DMS 273 treated with DMSO at 0.1 percent for 48 hours (cell line): ENCODE data around the gene SLFN14.
A peak's percentile ranks its signal among the peaks of the same experiment; 100 is the strongest.
"Not testable (repeated sequence)": the region's sequence is repeated elsewhere in the genome, so short reads cannot be mapped to it uniquely, and the experiment has no call there.

Experiments used
- DNase-seq: peaks from one replicate; lab custom pipeline; 2025; lab: John Stamatoyannopoulos, UW

SLFN14 gene

GRCh38 chr17:35560703-35561102 lies at the start of gene SLFN14:
Gene SLFN14 (minus strand): TSS chr17:35560819. CDS start chr17:35558062, 2,757 bp downstream.
- DNase-seq, result no peak

DNA sequence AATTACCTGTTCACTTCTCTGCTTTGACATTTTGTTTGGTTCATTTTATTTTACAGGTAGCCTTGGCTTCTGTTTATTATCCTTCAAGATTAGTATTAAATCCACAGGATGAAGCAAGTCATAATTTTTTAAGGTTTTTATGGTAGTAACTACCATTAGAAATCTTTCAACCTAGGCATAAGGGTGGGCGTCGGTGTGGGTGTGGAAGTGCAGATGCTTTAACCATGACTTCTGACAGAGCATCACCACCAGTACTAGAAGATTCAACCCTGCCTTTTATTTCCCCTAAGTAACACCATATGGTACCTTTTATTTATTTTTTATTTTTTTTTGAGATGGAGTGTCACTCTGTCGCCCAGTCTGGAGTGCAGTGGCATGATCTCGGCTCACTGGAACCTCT lies 49.2 kb upstream of the SLFN14 start:
- no peak for DNase-seq

DNA sequence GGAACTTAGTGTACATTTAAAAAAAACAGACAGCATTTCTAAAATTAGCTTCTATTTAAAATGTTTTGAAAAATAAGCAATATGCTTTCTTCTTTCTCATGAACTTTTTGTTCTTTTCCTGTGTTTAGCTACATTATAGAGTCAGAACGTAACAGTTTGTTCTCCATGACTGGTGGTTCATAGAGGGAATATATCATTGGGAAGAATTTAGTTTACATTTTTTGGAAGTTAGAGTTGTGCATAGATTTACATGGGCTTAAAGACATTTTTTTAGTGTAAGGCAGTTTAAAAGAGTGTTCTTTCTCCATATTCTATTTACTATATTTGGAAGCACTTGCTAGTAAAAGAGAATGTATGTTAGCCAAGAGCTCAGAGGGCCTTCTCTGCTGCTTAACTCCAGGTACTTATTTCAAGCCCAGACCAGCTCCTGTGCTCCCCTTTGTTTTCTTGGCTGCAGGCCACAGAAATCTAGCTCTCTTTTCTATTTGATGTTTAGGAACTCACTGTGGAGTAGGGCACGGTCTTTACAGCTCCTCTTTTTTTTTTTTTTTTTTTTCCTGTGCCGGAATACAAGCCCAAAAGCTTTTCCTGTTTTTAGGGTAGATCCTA lies 46.7 kb upstream of the SLFN14 start:
- no peak for DNase-seq

- DNase-seq, result no peak
Measured at GRCh38 chr17:35605678-35606077, 45.1 kb upstream of the SLFN14 start.

- no peak for DNase-seq
Measured at GRCh38 chr17:35603674-35604073, 43.1 kb upstream of the SLFN14 start.

DNA sequence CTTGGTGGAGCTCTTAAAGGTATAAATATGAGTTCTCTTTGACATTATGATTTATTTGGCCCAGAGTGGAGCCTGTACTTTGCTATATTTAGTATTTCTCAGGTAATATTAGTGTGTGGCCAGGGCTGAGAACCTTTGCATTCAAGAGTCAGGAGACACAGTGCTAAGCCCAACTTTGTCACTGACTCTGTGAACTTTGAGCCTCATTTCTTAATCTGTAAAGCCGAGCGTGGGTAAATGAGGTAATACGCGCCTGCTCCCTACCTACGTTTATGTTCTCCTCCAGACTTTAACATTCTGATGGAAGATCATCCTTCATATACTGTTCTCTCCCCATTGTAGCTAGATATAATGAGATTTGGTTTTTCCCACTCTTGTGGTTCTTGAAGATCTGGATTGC lies 37.0 kb upstream of the SLFN14 start:
- no peak for DNase-seq

DNA sequence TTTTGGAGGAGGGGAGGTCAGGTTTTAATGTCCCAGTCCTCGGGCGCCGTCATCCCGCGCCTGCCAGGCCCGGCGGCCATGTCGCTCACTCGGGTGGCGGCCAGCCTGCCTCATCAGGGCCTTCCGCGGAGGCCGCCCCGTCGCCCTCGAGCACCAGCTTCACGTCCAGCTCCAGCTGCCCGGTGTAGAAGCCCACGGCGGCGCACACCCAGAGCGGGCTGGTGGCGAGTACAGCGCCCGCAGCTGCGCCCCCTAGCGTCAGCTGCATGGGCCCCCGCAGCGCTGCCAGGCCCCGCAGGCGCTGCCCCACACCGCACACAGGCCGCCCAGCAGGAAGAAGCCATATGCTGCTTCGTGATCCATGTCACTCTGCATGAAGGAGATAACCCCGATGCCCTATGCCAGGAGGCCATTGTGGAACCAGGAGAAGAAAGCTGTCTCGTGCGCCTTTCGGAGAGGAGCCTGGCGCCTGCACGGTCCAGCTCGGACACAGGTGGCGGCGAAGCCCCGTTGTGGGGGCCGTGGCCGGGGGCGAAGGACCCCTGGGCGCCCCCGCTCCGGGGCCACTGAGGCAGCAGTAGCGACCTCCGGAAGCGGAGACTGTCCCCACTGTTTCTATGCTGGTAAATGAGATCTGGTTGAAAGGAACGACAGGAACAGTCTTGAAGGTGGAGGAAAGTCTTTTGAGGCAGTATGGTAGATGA lies 36.1 kb upstream of the SLFN14 start:
- no peak for DNase-seq

GRCh38 chr17:35596072-35596471 lies 35.5 kb upstream of the SLFN14 start:
- no peak for DNase-seq

GRCh38 chr17:35588196-35588920 lies 27.7 kb upstream of the SLFN14 start:
- no peak for DNase-seq

DNA sequence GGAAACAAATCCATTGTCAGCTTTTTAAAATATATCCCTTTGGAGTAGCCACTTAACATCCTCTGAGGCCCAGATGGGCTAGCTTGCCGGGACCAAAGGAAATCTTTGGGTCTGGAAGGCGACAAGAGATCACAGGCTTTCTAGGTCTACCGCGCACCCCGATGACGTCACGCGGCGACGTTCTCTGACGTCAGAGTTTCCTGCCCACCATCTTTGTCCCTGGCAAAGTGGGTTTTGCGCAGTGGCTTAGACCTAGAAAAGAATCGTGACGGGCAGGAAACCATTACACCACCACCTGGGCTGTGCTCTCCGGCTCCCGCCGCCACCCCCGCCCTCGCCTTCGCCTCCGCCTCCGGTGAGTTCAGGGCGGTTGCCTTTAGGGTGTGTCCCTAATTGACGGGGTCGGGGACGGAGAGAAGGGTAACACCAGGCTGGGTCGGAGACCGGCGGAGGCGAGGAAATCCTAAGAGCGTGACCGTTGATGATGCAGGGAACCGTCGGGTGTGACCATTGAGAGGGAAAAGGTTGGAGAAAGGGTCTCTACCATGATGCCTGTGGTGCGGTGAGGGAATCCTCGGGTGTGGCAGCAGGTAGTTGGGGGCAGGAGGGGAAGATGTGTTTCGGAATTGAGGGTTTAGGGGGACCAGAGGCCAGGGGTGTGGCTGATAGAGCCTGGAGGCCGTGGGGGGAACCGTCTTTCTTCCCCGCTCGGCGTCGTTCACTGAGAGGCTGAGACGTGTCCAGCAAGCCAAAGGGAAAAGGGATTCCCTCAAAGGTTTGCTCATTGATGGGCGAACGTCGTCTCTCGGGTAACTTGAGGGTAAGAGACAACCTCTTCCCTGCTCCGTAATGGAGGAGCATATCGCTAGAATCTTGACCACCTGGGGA lies 26.7 kb upstream of the SLFN14 start, which contains the start of gene AP2B1:
Gene AP2B1, plus strand, starts transcription at position 249 of the 888 bp plus-strand sequence. CDS start 6,709 bp downstream, outside the sequence.
- DNase-seq, result peak; percentile 81

GRCh38 chr17:35586569-35587073 lies 26.0 kb upstream of the SLFN14 start:
- no peak for DNase-seq

- no peak for DNase-seq
Measured at GRCh38 chr17:35584061-35584460, 23.4 kb upstream of the SLFN14 start.

GRCh38 chr17:35578929-35579432 lies 18.4 kb upstream of the SLFN14 start:
- DNase-seq, result no peak

- peak; percentile 84 for DNase-seq
Measured at GRCh38 chr17:35578197-35578928, 17.7 kb upstream of the SLFN14 start, which contains the start of gene PEX12. Gene PEX12 (minus strand): TSS chr17:35578571. CDS start chr17:35578021, 550 bp downstream.

DNA sequence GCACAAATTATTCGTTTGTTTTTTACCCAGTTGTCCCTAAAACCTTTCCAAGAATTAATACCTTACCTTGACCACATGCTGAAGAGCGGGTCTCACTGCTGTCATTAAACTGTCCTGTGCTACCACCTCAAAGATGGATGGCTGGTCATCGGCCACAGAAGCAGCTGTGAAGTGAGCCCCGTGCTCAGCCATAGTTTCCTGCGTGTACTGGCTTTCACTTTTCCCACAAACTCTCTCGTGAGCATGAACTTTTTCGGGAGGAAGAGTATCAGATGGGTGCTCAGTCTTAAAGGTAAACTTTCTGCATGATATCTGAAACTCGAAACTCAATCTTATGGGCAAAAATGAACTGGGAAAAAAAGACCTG lies 17.2 kb upstream of the SLFN14 start:
- no peak for DNase-seq

- no peak for DNase-seq
Measured at GRCh38 chr17:35575759-35576158, 15.1 kb upstream of the SLFN14 start.

DNA sequence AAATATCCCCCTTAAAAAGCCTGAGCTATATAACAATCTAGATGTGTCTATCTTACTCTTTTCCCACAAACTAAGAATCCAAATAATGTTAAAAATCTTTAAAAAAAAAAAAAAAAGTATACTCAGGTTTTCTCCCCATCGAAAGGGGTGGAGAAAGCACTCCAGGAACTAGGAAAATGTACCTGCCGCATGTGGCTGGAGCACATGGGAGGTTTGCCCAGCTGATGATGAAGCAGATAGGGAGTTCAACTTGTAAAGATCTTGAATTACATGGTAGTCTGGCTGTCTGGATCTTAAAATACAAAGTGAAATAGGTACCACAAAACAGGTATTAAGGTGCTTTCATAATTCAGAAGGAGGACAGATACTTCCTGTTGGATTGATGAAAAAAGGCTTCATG lies 8.8 kb upstream of the SLFN14 start:
- DNase-seq, result no peak

DNA sequence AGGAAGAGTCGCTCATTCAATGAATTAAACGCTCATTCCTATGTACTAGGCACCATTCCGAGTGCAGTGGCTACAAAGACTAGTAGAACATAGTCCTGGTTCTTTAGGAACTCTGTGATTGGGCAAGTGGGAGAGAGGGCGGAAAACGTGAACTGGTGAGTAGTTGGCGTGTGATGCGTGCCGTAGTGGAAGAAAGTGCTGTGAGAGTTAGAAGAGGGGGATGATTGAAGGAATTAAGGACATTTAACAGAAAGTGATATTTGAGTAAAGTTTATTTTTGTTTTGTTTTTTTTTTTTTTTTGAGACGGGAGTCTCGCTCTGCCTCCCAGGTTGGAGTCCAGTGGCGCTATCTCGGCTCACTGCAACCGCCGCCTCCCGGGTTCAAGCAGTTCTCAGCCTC lies 7.9 kb upstream of the SLFN14 start:
- DNase-seq, result no peak

DNA sequence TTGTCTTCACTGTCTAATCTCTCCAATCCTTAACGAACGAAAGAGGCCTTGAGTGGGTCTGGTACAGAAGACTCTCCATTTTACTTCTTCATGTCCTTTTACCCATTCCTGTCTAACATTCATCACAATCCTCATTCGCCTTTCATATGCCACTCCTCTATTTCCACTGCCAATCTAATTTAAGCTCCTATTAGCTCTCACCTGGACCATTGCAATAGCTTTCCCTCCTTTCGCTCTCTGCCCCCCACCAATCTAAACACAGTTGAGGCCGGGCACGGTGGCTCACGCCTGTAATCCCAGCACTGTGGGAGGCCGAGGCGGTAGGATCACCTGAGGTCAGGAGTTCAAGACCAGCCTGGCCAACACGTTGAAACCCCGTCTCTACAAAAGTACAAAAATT lies 6.3 kb upstream of the SLFN14 start:
- DNase-seq, result no peak

- DNase-seq, result not testable (repeated sequence)
Measured at GRCh38 chr17:35563181-35563580, 2.6 kb upstream of the SLFN14 start.
